ENCODE data around the gene HMGB4. TPM values are rescaled to one million over a fixed set of nuclear protein-coding genes. Genes with fewer than 3 reads are reported as not detected.

Gene HMGB4
- total RNA-seq, 1 experiment from 2014 or later: not detected

DNA sequence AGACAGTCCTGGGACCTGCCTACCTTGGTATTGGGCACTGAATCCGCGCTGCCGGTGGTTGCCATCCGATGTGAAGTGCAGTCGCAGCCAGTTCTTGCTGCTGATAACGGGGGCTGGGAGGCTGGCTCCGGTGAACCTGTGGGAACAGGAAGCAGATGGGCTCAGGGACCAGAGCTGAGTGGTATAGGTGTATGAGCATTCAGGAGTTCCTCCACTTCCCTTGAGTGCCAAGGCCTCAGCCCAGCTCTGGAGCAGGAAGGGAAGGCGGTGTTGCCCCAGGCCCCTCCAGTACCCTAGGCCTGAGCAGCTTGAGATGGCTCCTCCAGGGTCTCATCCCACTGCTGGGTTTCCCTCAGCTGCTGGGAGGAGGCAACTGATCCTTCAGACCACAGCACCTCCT, 17.0 kb upstream of the HMGB4 start:
- 0 out of 2 replicates have a peak, but pooled peaks cover 2% of the 10 kb centered on the region for H3K27me3 ChIP-seq (ENCODE audit: control insufficient read depth, insufficient read depth, low read length)
- TF ChIP-seq TCF7L2 (IDR thresholded peaks at IDR 0.05; ENCODE audit: low read depth, low read length) (no peak), POLR2AphosphoS5 (IDR thresholded peaks at IDR 0.05; ENCODE audit: low read depth, low read length) (no peak), SIN3A (IDR thresholded peaks at IDR 0.05; ENCODE audit: borderline replicate concordance, insufficient read depth, low read depth, low read length) (no peak)
- TF ChIP-seq, protein P1, sequence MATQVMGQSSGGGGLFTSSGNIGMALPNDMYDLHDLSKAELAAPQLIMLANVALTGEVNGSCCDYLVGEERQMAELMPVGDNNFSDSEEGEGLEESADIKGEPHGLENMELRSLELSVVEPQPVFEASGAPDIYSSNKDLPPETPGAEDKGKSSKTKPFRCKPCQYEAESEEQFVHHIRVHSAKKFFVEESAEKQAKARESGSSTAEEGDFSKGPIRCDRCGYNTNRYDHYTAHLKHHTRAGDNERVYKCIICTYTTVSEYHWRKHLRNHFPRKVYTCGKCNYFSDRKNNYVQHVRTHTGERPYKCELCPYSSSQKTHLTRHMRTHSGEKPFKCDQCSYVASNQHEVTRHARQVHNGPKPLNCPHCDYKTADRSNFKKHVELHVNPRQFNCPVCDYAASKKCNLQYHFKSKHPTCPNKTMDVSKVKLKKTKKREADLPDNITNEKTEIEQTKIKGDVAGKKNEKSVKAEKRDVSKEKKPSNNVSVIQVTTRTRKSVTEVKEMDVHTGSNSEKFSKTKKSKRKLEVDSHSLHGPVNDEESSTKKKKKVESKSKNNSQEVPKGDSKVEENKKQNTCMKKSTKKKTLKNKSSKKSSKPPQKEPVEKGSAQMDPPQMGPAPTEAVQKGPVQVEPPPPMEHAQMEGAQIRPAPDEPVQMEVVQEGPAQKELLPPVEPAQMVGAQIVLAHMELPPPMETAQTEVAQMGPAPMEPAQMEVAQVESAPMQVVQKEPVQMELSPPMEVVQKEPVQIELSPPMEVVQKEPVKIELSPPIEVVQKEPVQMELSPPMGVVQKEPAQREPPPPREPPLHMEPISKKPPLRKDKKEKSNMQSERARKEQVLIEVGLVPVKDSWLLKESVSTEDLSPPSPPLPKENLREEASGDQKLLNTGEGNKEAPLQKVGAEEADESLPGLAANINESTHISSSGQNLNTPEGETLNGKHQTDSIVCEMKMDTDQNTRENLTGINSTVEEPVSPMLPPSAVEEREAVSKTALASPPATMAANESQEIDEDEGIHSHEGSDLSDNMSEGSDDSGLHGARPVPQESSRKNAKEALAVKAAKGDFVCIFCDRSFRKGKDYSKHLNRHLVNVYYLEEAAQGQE (IDR thresholded peaks at IDR 0.05; ENCODE audit: insufficient read depth in 1 of 2, low read depth in 2 of 2, low read length in 1 of 2): no peak
- TF ChIP-seq, protein P2, sequence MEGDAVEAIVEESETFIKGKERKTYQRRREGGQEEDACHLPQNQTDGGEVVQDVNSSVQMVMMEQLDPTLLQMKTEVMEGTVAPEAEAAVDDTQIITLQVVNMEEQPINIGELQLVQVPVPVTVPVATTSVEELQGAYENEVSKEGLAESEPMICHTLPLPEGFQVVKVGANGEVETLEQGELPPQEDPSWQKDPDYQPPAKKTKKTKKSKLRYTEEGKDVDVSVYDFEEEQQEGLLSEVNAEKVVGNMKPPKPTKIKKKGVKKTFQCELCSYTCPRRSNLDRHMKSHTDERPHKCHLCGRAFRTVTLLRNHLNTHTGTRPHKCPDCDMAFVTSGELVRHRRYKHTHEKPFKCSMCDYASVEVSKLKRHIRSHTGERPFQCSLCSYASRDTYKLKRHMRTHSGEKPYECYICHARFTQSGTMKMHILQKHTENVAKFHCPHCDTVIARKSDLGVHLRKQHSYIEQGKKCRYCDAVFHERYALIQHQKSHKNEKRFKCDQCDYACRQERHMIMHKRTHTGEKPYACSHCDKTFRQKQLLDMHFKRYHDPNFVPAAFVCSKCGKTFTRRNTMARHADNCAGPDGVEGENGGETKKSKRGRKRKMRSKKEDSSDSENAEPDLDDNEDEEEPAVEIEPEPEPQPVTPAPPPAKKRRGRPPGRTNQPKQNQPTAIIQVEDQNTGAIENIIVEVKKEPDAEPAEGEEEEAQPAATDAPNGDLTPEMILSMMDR (IDR thresholded peaks at IDR 0.05): no peak
- no peak overlapping the region for H3K4me3 ChIP-seq (ENCODE audit: low read depth in 2 of 2, low read length in 2 of 2)
- intact Hi-C loops (cut with micrococcal nuclease; ENCODE audit: unreplicated experiment) (no loop called here), in situ Hi-C loops (cut with HindIII; ENCODE audit: low pct_unique_long_range_greater_than_20kb, low sequenced_read_pairs) (no loop called here)
- ChIA-PET CTCF (no interaction called here), POLR2A (no interaction called here)
- ATAC-seq (no peak), DNase-seq (ENCODE audit: low read depth, low spot score) (no peak)
- no peak overlapping the region for H3K27ac ChIP-seq (ENCODE audit: low read length)
- no peaks in the 10 kb centered on the region for H3K36me3 ChIP-seq (ENCODE audit: control insufficient read depth, insufficient read depth, low read length)
- no peaks in the 10 kb centered on the region for H3K9me3 ChIP-seq (ENCODE audit: control insufficient read depth, insufficient read depth, low read depth, low read length)
- H3K4me1 ChIP-seq (ENCODE audit: control insufficient read depth, insufficient read depth, low read length): no peaks in the 10 kb centered on the region
- BruUV-seq (replicated peaks): no TSS peak

DNA sequence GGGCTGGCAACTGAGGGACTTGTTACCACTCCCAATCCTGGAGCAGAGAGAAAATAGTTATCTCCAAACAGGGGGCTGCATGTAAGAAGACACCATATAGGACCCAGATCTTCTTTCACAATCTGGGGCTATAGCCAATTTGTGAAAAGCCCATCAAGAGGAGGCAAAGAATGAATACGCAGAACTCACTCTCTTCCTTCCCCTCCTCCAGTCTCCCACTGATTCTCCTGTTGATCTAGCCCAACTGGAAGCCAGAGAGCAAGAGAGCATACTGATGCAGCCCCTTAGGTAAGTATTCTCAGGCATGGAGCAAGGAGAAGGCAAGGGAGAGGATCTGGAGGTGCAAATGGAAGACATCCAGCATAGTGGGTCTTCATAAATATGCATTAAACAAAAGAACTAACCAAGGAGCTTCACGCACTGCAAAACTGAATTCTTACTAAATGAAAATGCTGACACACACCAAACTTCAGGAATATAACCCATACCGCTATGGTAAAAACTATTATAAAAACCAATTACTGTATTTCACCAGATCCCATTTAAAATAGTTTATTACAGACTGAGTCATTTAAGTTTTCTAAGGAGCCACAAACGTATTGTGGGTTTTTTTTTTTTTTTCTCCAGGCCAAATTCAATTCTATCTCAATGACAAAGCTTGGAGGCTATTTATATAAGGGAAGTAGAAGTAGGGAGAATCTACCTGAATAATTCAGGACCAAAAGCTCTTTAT, 15.5 kb upstream of the HMGB4 start:
- CTCF ChIA-PET: no interaction called here
- no peaks in the 10 kb centered on the region for H3K36me3 ChIP-seq (ENCODE audit: control insufficient read depth, insufficient read depth, low read length)
- 0 out of 2 replicates have a peak, but pooled peaks cover 2% of the 10 kb centered on the region for H3K27me3 ChIP-seq (ENCODE audit: control insufficient read depth, insufficient read depth, low read length)
- in situ Hi-C loops (cut with HindIII; ENCODE audit: low pct_unique_long_range_greater_than_20kb, low sequenced_read_pairs): no loop called here
- TF ChIP-seq, protein P1 (IDR thresholded peaks at IDR 0.05; ENCODE audit: insufficient read depth in 1 of 2, low read depth in 2 of 2, low read length in 1 of 2): no peak
- TF ChIP-seq POLR2AphosphoS5 (IDR thresholded peaks at IDR 0.05; ENCODE audit: low read depth, low read length): no peak
- TF ChIP-seq SIN3A (IDR thresholded peaks at IDR 0.05; ENCODE audit: borderline replicate concordance, insufficient read depth, low read depth, low read length): no peak
- TF ChIP-seq, protein P2 (IDR thresholded peaks at IDR 0.05): no peak
- no peak for TF ChIP-seq TCF7L2 (IDR thresholded peaks at IDR 0.05; ENCODE audit: low read depth, low read length)
- POLR2A ChIA-PET: no interaction called here
- H3K27ac ChIP-seq (ENCODE audit: low read length): no peak overlapping the region
- no peaks in the 10 kb centered on the region for H3K9me3 ChIP-seq (ENCODE audit: control insufficient read depth, insufficient read depth, low read depth, low read length)
- no peaks in the 10 kb centered on the region for H3K4me1 ChIP-seq (ENCODE audit: control insufficient read depth, insufficient read depth, low read length)
- no TSS peak for BruUV-seq (replicated peaks)
- DNase-seq (ENCODE audit: low read depth, low spot score): no peak
- intact Hi-C loops (cut with micrococcal nuclease; ENCODE audit: unreplicated experiment): no loop called here
- ATAC-seq: no peak
- no peak overlapping the region for H3K4me3 ChIP-seq (ENCODE audit: low read depth in 2 of 2, low read length in 2 of 2)
